H9 (cell line): ENCODE data around the gene MTHFS. TPM values are rescaled to one million over a fixed set of nuclear protein-coding genes. Genes with fewer than 3 reads are reported as not detected.

Experiments
- DNase-seq: peaks from one replicate; pipeline ENCODE4 v3.0.0-alpha.2; 2017
- H2AFZ ChIP-seq: one replicate; pipeline ENCODE4 v1.6.1; 2013; ENCODE audit warnings: mild to moderate bottlenecking, low read length, control low read depth, moderate library complexity
- H2AK5ac ChIP-seq: 2 replicates; pipeline ENCODE4 v1.6.1; 2013; ENCODE audit warnings: low read length, control low read depth, mixed read lengths; ENCODE audit not compliant: insufficient read length
- H2BK120ac ChIP-seq: one replicate; pipeline ENCODE4 v1.6.1; 2013; ENCODE audit warnings: low read depth, mild to moderate bottlenecking, low read length, control low read depth, inconsistent platforms; ENCODE audit not compliant: poor library complexity, severe bottlenecking
- H2BK12ac ChIP-seq: 2 replicates; pipeline ENCODE4 v1.6.1; 2013; ENCODE audit warnings: low read length, control low read depth, mixed read lengths, low read depth; ENCODE audit not compliant: insufficient read length
- H2BK15ac ChIP-seq: 2 replicates; pipeline ENCODE4 v1.6.1; 2013; ENCODE audit warnings: low read depth, low read length, control low read depth
- H2BK20ac ChIP-seq: one replicate; pipeline ENCODE4 v1.6.1; 2013; ENCODE audit warnings: low read depth, mild to moderate bottlenecking, low read length, control low read depth, inconsistent platforms; ENCODE audit not compliant: poor library complexity, severe bottlenecking
- H2BK5ac ChIP-seq: 2 replicates; pipeline ENCODE4 v1.6.1; 2013; ENCODE audit warnings: low read length, control low read depth, mixed read lengths; ENCODE audit not compliant: insufficient read length
- H3K14ac ChIP-seq: 2 replicates; pipeline ENCODE4 v1.6.1; 2013; ENCODE audit warnings: low read length, control low read depth; ENCODE audit not compliant: insufficient read depth
- H3K18ac ChIP-seq: 2 replicates; pipeline ENCODE4 v1.6.1; 2013; ENCODE audit warnings: low read depth, mild to moderate bottlenecking, mixed read lengths, low read length, control low read depth; ENCODE audit not compliant: insufficient read length
- H3K23ac ChIP-seq: 2 replicates; pipeline ENCODE4 v1.6.1; 2013; ENCODE audit warnings: low read length, control low read depth, mixed read lengths, low read depth; ENCODE audit not compliant: insufficient read length
- H3K23me2 ChIP-seq: 2 replicates; pipeline ENCODE4 v1.6.1; 2013; ENCODE audit warnings: low read depth, mild to moderate bottlenecking, mixed read lengths, low read length, control low read depth; ENCODE audit not compliant: insufficient read length, poor library complexity, severe bottlenecking
- H3K27ac ChIP-seq: 2 replicates; pipeline ENCODE4 v1.5.1; 2013; ENCODE audit warnings: low read length, control low read depth, mixed read lengths, low read depth; ENCODE audit not compliant: insufficient read length
- H3K27me3 ChIP-seq: 2 replicates; pipeline ENCODE4 v1.6.1; 2013; ENCODE audit warnings: low read length, control low read depth, inconsistent platforms; ENCODE audit not compliant: insufficient read depth
- H3K4ac ChIP-seq: 2 replicates; pipeline ENCODE4 v1.6.1; 2013; ENCODE audit warnings: low read depth, mild to moderate bottlenecking, control low read depth, inconsistent platforms, low read length, moderate library complexity
- H3K4me1 ChIP-seq: 2 replicates; pipeline ENCODE4 v1.6.1; 2013; ENCODE audit warnings: low read length, control low read depth, inconsistent platforms; ENCODE audit not compliant: insufficient read depth
- H3K4me2 ChIP-seq: 2 replicates; pipeline ENCODE4 v1.6.1; 2013; ENCODE audit warnings: low read length, control low read depth, mixed read lengths; ENCODE audit not compliant: insufficient read length, insufficient read depth
- H3K56ac ChIP-seq: 2 replicates; pipeline ENCODE4 v1.6.1; 2013; ENCODE audit warnings: low read depth, mild to moderate bottlenecking, mixed read lengths, low read length, control low read depth; ENCODE audit not compliant: insufficient read length
- H3K79me1 ChIP-seq: 2 replicates; pipeline ENCODE4 v1.6.1; 2013; ENCODE audit warnings: low read depth, mild to moderate bottlenecking, moderate library complexity, low read length, control low read depth, inconsistent platforms; ENCODE audit not compliant: insufficient read depth, poor library complexity, severe bottlenecking
- H3K79me2 ChIP-seq: 2 replicates; pipeline ENCODE4 v1.6.1; 2013; ENCODE audit warnings: low read length, control low read depth, inconsistent platforms; ENCODE audit not compliant: insufficient read depth
- H3K9ac ChIP-seq: 2 replicates; pipeline ENCODE4 v1.6.1; 2013; ENCODE audit warnings: low read length, control low read depth, mixed read lengths; ENCODE audit not compliant: insufficient read length; ENCODE audit errors: extremely low read depth
- H3K9me3 ChIP-seq: one replicate; pipeline ENCODE4 v1.6.1; 2013; ENCODE audit warnings: low read depth, low read length, inconsistent platforms; ENCODE audit not compliant: control insufficient read depth
- H3T11ph ChIP-seq: one replicate; pipeline ENCODE4 v1.6.1; 2013; ENCODE audit warnings: mild to moderate bottlenecking, low read length, control low read depth, inconsistent platforms
- H4K20me1 ChIP-seq: one replicate; pipeline ENCODE4 v1.6.1; 2013; ENCODE audit not compliant: control insufficient read depth, insufficient read length, insufficient read depth
- H4K5ac ChIP-seq: 2 replicates; pipeline ENCODE4 v1.6.1; 2013; ENCODE audit warnings: low read depth, mild to moderate bottlenecking, mixed read lengths, low read length, control low read depth; ENCODE audit not compliant: insufficient read length
- H4K8ac ChIP-seq: replicated peaks from 2 replicates; pipeline ENCODE4 v1.6.1; 2013; ENCODE audit warnings: low read length, control low read depth, mixed read lengths, low read depth; ENCODE audit not compliant: insufficient read length
- H4K91ac ChIP-seq: 2 replicates; pipeline ENCODE4 v1.6.1; 2013; ENCODE audit warnings: low read depth, mild to moderate bottlenecking, moderate library complexity, mixed read lengths, low read length, control low read depth; ENCODE audit not compliant: insufficient read length
- H3K27ac Mint-ChIP-seq, 3 experiments: 2 replicates in 2 of 3; 3 replicates in 1 of 3; pipeline ENCODE4 v1.8.0; 2020 to 2021; ENCODE audit warnings: mixed read lengths in 3 of 3, mild to moderate bottlenecking in 1 of 3, moderate library complexity in 1 of 3
- H3K27me3 Mint-ChIP-seq: 2 replicates; pipeline ENCODE4 v1.8.0; 2021; ENCODE audit warnings: low read depth, mild to moderate bottlenecking, moderate library complexity, mixed read lengths
- H3K36me3 Mint-ChIP-seq, 3 experiments: 2 replicates in 2 of 3; 3 replicates in 1 of 3; pipeline ENCODE4 v1.8.0; 2020 to 2021; ENCODE audit warnings: low read depth in 3 of 3, mixed read lengths in 3 of 3; ENCODE audit not compliant: insufficient read depth in 1 of 3
- H3K4me1 Mint-ChIP-seq, 2 experiments: 2 replicates each; pipeline ENCODE4 v1.8.0; 2020; ENCODE audit warnings: mixed read lengths in 2 of 2
- H3K4me3 Mint-ChIP-seq, 2 experiments: 2 replicates in 1 of 2; 3 replicates in 1 of 2; pipeline ENCODE4 v1.8.0; 2020 to 2021; ENCODE audit warnings: mild to moderate bottlenecking in 2 of 2, mixed read lengths in 2 of 2, moderate library complexity in 1 of 2
- H3K9me3 Mint-ChIP-seq, 2 experiments: 2 replicates in 1 of 2; 3 replicates in 1 of 2; pipeline ENCODE4 v1.8.0; 2020; ENCODE audit warnings: mild to moderate bottlenecking in 2 of 2, mixed read lengths in 2 of 2, moderate library complexity in 1 of 2
- WGBS: extraction: QIAGEN DNeasy Blood & Tissue Kit; methylation state at CpG from one replicate; pipeline ENCODE4 v1.1.7; 2013; ENCODE audit warnings: missing lambda C conversion rate, low lambda C conversion rate, mixed read lengths; ENCODE audit not compliant: insufficient read length; ENCODE audit errors: extremely low coverage; 5-methylcytosine and 5-hydroxymethylcytosine counted together
- total RNA-seq: library from RNA; stranded (reverse); gene quantifications from 2 replicates; pipeline ENCODE4 v1.2.1, GENCODE V29; 2021
- TF ChIP-seq, protein P1 (sequence below): fragments of 200-600 bp; sonication (generic); conservative IDR thresholded peaks from 3 replicates; pipeline ENCODE4 v1.8.0; 2021; ENCODE audit warnings: antibody characterized with exemption, mild to moderate bottlenecking

MTHFS gene
- total RNA-seq, 1 experiment from 2014 or later, result 36.9 TPM

DNA sequence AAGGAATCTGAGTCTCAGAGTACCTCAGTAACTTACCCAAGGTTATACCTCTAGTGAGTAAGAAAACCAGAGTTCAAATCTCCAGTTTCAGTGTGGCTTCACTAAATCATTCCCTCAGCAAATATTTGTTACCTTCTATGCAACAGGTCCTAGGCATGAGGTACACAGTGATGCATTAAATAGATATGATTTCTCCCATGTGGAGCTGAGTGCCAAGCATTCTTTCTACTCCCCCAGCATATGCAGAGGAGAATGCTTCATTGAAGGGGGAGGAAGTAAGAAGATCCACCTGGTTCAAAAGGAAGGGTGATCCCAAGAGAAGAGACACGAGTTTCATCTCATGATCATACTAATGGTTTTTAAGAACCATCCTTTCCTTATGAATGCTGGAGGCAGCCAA is 6.8 kb upstream of the MTHFS start:
- H2BK20ac ChIP-seq, result no peak overlapping the region
- H2BK12ac ChIP-seq, result no peak overlapping the region
- no peaks in the 10 kb centered on the region for H4K20me1 ChIP-seq
- no peak overlapping the region for H3K56ac ChIP-seq
- Mint-ChIP-seq H3K4me1 (peaks cover 3% of the 10 kb centered on the region in 2 experiments; a peak in 3 of 4 replicates), H3K27ac (peak overlapping the region in 1 of 3 experiments; percentile 9; a peak in 1 of 7 replicates), H3K27me3 (no peaks in the 10 kb centered on the region), H3K9me3 (no peaks in the 10 kb centered on the region), H3K4me3 (no peak overlapping the region), H3K36me3 (peaks cover 16 to 22% (median 18%) of the 10 kb centered on the region in 3 experiments; a peak in 6 of 7 replicates)
- H3K18ac ChIP-seq, result no peak overlapping the region
- H2BK120ac ChIP-seq, result no peak overlapping the region
- H3K4me2 ChIP-seq, result no peak overlapping the region
- no peaks in the 10 kb centered on the region for H3K23me2 ChIP-seq
- H3T11ph ChIP-seq, result no peak overlapping the region
- no peak for DNase-seq
- no peak overlapping the region for H2AK5ac ChIP-seq
- no peak overlapping the region for H2BK15ac ChIP-seq
- no peak overlapping the region for H3K9ac ChIP-seq
- no peaks in the 10 kb centered on the region for H3K79me2 ChIP-seq
- H3K4ac ChIP-seq, result no peak overlapping the region
- no peak overlapping the region for H4K91ac ChIP-seq
- no peaks in the 10 kb centered on the region for H3K27me3 ChIP-seq
- no peak overlapping the region for H4K8ac ChIP-seq
- TF ChIP-seq, protein P1, sequence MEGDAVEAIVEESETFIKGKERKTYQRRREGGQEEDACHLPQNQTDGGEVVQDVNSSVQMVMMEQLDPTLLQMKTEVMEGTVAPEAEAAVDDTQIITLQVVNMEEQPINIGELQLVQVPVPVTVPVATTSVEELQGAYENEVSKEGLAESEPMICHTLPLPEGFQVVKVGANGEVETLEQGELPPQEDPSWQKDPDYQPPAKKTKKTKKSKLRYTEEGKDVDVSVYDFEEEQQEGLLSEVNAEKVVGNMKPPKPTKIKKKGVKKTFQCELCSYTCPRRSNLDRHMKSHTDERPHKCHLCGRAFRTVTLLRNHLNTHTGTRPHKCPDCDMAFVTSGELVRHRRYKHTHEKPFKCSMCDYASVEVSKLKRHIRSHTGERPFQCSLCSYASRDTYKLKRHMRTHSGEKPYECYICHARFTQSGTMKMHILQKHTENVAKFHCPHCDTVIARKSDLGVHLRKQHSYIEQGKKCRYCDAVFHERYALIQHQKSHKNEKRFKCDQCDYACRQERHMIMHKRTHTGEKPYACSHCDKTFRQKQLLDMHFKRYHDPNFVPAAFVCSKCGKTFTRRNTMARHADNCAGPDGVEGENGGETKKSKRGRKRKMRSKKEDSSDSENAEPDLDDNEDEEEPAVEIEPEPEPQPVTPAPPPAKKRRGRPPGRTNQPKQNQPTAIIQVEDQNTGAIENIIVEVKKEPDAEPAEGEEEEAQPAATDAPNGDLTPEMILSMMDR, result no peak
- no CpG with 5 or more reads among the region's 1 CpG for WGBS
- no peak overlapping the region for H3K27ac ChIP-seq
- H2AFZ ChIP-seq, result no peak overlapping the region
- H3K14ac ChIP-seq, result no peak overlapping the region
- no peaks in the 10 kb centered on the region for H3K9me3 ChIP-seq
- no peak overlapping the region for H3K23ac ChIP-seq
- H2BK5ac ChIP-seq, result no peak overlapping the region
- H4K5ac ChIP-seq, result no peak overlapping the region
- H3K79me1 ChIP-seq, result no peaks in the 10 kb centered on the region
- no peaks in the 10 kb centered on the region; the same call in 1 of the 2 replicates for H3K4me1 ChIP-seq
